RWPE1 (cell line): ENCODE measurements around the gene STAMBPL1.
A peak's percentile ranks its signal among the peaks of the same experiment; 100 is the strongest.

Experiments used
- CTCF ChIA-PET: fragments of 350-600 bp; sonication (Branson Sonifier 250); formaldehyde crosslinking; extraction: SDS; loops from one replicate; lab custom pipeline; 2021; lab: Yijun Ruan, JAX
- POLR2A ChIA-PET: fragments of 400-600 bp; formaldehyde crosslinking; extraction: SDS; loops from one replicate; lab custom pipeline; 2020; ENCODE audit warnings: antibody characterized with exemption; ENCODE audit not compliant: low non-redundant PET; lab: Yijun Ruan, JAX
- DNase-seq: peaks from one replicate; pipeline ENCODE4 v3.0.0; 2012; ENCODE audit warnings: low spot score
- H3K27ac ChIP-seq: fragments of 450-650 bp; 2 replicates; pipeline ENCODE4 v1.5.1; 2017
- CTCF ChIP-seq: fragments of 450-650 bp; conservative IDR thresholded peaks from 2 replicates; pipeline ENCODE4 v1.5.1; 2017; ENCODE audit warnings: low read depth, mild to moderate bottlenecking

STAMBPL1 gene

GRCh38 chr10:88879534-88880281, at the start of gene STAMBPL1:
Gene STAMBPL1 (plus strand): TSS chr10:88880245. CDS start chr10:88901709, 21,464 bp downstream.
- peak within 1 kb of the TSS; percentile 92 for H3K27ac ChIP-seq
- ChIA-PET POLR2A (interaction anchor here (0.6 to 0.8 kb wide), 2 partner anchors 29 to 41 kb away, joined by 3 read pairs; no protein-coding TSS in a partner anchor), CTCF (interaction anchor here (0.7 to 1.2 kb wide), 7 partner anchors 43 to 1793 kb away, joined by 3 to 6 read pairs (median 4); no protein-coding TSS in a partner anchor)
- no peak for TF ChIP-seq CTCF
- DNase-seq: peak; percentile 51

GRCh38 chr10:88830643-88831268, 49.3 kb upstream of the STAMBPL1 start:
- DNase-seq: no peak
- no peak for TF ChIP-seq CTCF
- CTCF ChIA-PET: interaction anchor here (0.5 to 1.6 kb wide), 4 partner anchors 35 to 156 kb away, joined by 5 to 9 read pairs (median 6); no protein-coding TSS in a partner anchor
- no peak overlapping the region for H3K27ac ChIP-seq
- POLR2A ChIA-PET: no interaction called here

GRCh38 chr10:88831709-88832108, 48.3 kb upstream of the STAMBPL1 start:
- ChIA-PET POLR2A (no interaction called here), CTCF (interaction anchor here (0.5 to 1.6 kb wide), 5 partner anchors 34 to 155 kb away, joined by 4 to 9 read pairs (median 6); no protein-coding TSS in a partner anchor)
- DNase-seq: no peak
- no peak for TF ChIP-seq CTCF
- no peak overlapping the region for H3K27ac ChIP-seq

GRCh38 chr10:88832376-88832775, 47.7 kb upstream of the STAMBPL1 start:
- DNase-seq: no peak
- ChIA-PET CTCF (interaction anchor here (1.5 to 1.6 kb wide), 3 partner anchors 33 to 102 kb away, joined by 4 to 9 read pairs (median 7); no protein-coding TSS in a partner anchor), POLR2A (no interaction called here)
- no peak for TF ChIP-seq CTCF
- no peak overlapping the region for H3K27ac ChIP-seq

GRCh38 chr10:88833156-88833555, 46.9 kb upstream of the STAMBPL1 start:
- ChIA-PET CTCF (no interaction called here), POLR2A (no interaction called here)
- DNase-seq: no peak
- TF ChIP-seq CTCF: no peak
- no peak overlapping the region for H3K27ac ChIP-seq

GRCh38 chr10:88833723-88834122, 46.3 kb upstream of the STAMBPL1 start:
- no peak for DNase-seq
- POLR2A ChIA-PET: no interaction called here
- no peak for TF ChIP-seq CTCF
- CTCF ChIA-PET: interaction anchor here (5.2 kb wide), 1 partner anchor 99 kb away, joined by 66 read pairs; no protein-coding TSS in a partner anchor
- H3K27ac ChIP-seq: no peak overlapping the region
